ENCODE measurements around the gene ERC2. TPM values are rescaled to one million over a fixed set of nuclear protein-coding genes. Genes with fewer than 3 reads are reported as not detected.

ERC2 gene
- polyA plus RNA-seq, 3 donors, result not detected

- Histone ChIP-seq H3K9me3 (replicated peaks in 1 of 2; ENCODE audit: control insufficient read depth in 1 of 2, insufficient read depth in 1 of 2, low read length in 2 of 2) (no peaks in the 10 kb centered on the region), H4K20me1 (ENCODE audit: insufficient read depth, low read length) (no peaks in the 10 kb centered on the region), H3K36me3 (replicated peaks in 1 of 2; ENCODE audit: control insufficient read depth in 1 of 2, insufficient read depth in 2 of 2, low read length in 2 of 2) (no peaks in the 10 kb centered on the region), H3K9ac (ENCODE audit: insufficient read depth, low read length, poor library complexity, severe bottlenecking) (no peak overlapping the region), H3K4me3 (replicated peaks in 1 of 3; ENCODE audit: low read depth in 2 of 3, low read length in 3 of 3) (no peak overlapping the region), H3K27me3 (ENCODE audit: control insufficient read depth in 2 of 2, insufficient read depth in 2 of 2, low read length in 2 of 2) (peaks cover 0 to 2% of the 10 kb centered on the region in 2 donors), H3K4me1 (ENCODE audit: control insufficient read depth in 1 of 2, insufficient read depth in 2 of 2, low read length in 2 of 2) (no peaks in the 10 kb centered on the region), H3K4me2 (replicated peaks; ENCODE audit: extremely low read depth, low read length, poor library complexity, severe bottlenecking) (no peak overlapping the region), H3K79me2 (ENCODE audit: insufficient read depth, low read length) (no peaks in the 10 kb centered on the region), H2AFZ (ENCODE audit: insufficient read depth, low read depth, low read length, poor library complexity, severe bottlenecking) (no peak overlapping the region), H3K27ac (ENCODE audit: low read depth in 1 of 2, low read length in 2 of 2) (no peak overlapping the region)
- Mint-ChIP-seq H3K36me3 (no peaks in the 10 kb centered on the region), H3K27ac (no peak overlapping the region), H3K4me1 (peaks cover 6% of the 10 kb centered on the region), H3K4me3 (no peak overlapping the region), H3K27me3 (ENCODE audit: low read depth in 3 of 3) (peaks cover 0 to 10% (median 2%) of the 10 kb centered on the region in 3 donors), H3K9me3 (peaks cover 0 to 5% (median 3%) of the 10 kb centered on the region in 7 donors)
- intact Hi-C loops (cut with micrococcal nuclease), result no loop called here
- DNase-seq, result no peak
- TF ChIP-seq CTCF (IDR thresholded peaks at IDR 0.05), result no peak
- no CpG with 5 or more reads among the region's 1 CpG for WGBS (ENCODE audit: insufficient coverage)
Observed at GRCh38 chr3:56124546-56124945, 343.7 kb downstream of the ERC2 start.

GRCh38 chr3:56123487-56123886 is 344.8 kb downstream of the ERC2 start:
- Histone ChIP-seq H3K36me3 (replicated peaks in 1 of 2; ENCODE audit: control insufficient read depth in 1 of 2, insufficient read depth in 2 of 2, low read length in 2 of 2) (no peaks in the 10 kb centered on the region), H2AFZ (ENCODE audit: insufficient read depth, low read depth, low read length, poor library complexity, severe bottlenecking) (no peak overlapping the region), H3K4me3 (replicated peaks in 1 of 3; ENCODE audit: low read depth in 2 of 3, low read length in 3 of 3) (no peak overlapping the region), H3K27ac (ENCODE audit: low read depth in 1 of 2, low read length in 2 of 2) (no peak overlapping the region), H3K9ac (ENCODE audit: insufficient read depth, low read length, poor library complexity, severe bottlenecking) (no peak overlapping the region), H4K20me1 (ENCODE audit: insufficient read depth, low read length) (no peaks in the 10 kb centered on the region), H3K4me1 (ENCODE audit: control insufficient read depth in 1 of 2, insufficient read depth in 2 of 2, low read length in 2 of 2) (no peaks in the 10 kb centered on the region), H3K9me3 (replicated peaks in 1 of 2; ENCODE audit: control insufficient read depth in 1 of 2, insufficient read depth in 1 of 2, low read length in 2 of 2) (no peaks in the 10 kb centered on the region), H3K79me2 (ENCODE audit: insufficient read depth, low read length) (no peaks in the 10 kb centered on the region), H3K4me2 (replicated peaks; ENCODE audit: extremely low read depth, low read length, poor library complexity, severe bottlenecking) (no peak overlapping the region), H3K27me3 (ENCODE audit: control insufficient read depth in 2 of 2, insufficient read depth in 2 of 2, low read length in 2 of 2) (no peaks in the 10 kb centered on the region)
- peaks cover under 1 to 6% (median 2%) of the 10 kb centered on the region in 3 donors for H3K27me3 Mint-ChIP-seq (ENCODE audit: low read depth in 3 of 3)
- peaks cover 6% of the 10 kb centered on the region for H3K4me1 Mint-ChIP-seq
- no peak overlapping the region for H3K4me3 Mint-ChIP-seq
- WGBS (ENCODE audit: insufficient coverage), result no CpG with 5 or more reads among the region's 3 CpGs
- intact Hi-C loops (cut with micrococcal nuclease), result no loop called here
- H3K9me3 Mint-ChIP-seq, result peaks cover 0 to 5% (median 3%) of the 10 kb centered on the region in 7 donors
- DNase-seq, result no peak
- H3K36me3 Mint-ChIP-seq, result no peaks in the 10 kb centered on the region
- TF ChIP-seq CTCF (IDR thresholded peaks at IDR 0.05), result no peak
- no peak overlapping the region for H3K27ac Mint-ChIP-seq

Measured in CD14-positive monocyte (primary cell).